NK-92 (cell line): ENCODE measurements around the gene DHX34.
"Not testable (repeated sequence)": the region's sequence is repeated elsewhere in the genome, so short reads cannot be mapped to it uniquely, and the experiment has no call there.

ENCODE experiments used
- DNase-seq: peaks from one replicate; lab custom pipeline; 2025; ENCODE audit not compliant: unreplicated experiment; lab: John Stamatoyannopoulos, UW

Gene DHX34, protein sequence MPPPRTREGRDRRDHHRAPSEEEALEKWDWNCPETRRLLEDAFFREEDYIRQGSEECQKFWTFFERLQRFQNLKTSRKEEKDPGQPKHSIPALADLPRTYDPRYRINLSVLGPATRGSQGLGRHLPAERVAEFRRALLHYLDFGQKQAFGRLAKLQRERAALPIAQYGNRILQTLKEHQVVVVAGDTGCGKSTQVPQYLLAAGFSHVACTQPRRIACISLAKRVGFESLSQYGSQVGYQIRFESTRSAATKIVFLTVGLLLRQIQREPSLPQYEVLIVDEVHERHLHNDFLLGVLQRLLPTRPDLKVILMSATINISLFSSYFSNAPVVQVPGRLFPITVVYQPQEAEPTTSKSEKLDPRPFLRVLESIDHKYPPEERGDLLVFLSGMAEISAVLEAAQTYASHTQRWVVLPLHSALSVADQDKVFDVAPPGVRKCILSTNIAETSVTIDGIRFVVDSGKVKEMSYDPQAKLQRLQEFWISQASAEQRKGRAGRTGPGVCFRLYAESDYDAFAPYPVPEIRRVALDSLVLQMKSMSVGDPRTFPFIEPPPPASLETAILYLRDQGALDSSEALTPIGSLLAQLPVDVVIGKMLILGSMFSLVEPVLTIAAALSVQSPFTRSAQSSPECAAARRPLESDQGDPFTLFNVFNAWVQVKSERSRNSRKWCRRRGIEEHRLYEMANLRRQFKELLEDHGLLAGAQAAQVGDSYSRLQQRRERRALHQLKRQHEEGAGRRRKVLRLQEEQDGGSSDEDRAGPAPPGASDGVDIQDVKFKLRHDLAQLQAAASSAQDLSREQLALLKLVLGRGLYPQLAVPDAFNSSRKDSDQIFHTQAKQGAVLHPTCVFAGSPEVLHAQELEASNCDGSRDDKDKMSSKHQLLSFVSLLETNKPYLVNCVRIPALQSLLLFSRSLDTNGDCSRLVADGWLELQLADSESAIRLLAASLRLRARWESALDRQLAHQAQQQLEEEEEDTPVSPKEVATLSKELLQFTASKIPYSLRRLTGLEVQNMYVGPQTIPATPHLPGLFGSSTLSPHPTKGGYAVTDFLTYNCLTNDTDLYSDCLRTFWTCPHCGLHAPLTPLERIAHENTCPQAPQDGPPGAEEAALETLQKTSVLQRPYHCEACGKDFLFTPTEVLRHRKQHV

DNA sequence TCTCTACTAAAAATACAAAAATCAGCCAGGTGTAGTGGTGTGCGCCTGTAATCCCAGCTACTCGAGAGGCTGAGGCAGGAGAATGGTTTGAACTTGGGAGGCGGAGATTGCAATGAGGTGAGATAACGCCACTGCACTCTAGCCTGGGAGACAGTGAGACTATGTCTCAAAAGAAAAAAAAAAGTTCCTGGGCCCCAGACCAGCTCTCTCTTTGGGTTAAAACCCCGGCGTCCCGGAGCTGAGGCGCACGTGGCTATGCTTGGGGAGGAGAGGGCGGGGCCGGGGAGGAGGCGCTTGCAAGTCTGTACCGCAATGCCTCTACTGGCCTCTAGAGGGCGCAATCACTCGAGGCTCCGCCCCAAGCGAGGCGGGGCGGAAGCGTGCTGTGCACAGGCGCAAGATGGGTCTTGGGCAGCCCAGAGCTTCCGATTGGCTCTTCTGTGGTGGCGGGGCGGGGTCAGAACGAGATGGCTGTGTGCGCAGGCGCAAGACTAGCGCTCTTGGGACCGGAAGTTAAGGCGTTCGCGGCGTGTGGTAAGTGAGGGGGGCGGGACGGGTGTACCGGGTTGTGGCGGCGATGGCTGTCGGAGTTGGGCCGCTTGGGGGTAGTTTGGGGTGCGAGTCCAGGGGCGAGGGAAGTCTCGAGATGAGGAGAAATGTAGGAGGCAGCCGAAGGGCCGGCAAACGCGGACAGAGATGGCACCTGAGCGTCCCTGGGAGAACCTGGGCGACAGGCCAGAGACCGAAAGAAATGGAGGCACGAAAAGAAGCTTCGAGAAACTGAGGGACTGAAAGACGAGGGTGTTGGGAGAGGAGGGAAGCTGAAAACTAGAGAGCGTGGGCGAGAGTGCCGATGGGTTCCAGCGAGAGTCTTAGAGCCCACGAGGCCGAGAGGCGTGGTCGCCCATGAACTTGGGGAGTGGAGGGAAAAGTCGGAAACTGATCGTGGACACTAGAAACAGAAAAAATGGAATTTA is at the start of gene DHX34:
Gene DHX34 (plus strand): TSS at position 497 of the 977 bp plus-strand sequence. CDS start 3,716 bp downstream, outside the sequence.
- peak; percentile 89 for DNase-seq

DNA sequence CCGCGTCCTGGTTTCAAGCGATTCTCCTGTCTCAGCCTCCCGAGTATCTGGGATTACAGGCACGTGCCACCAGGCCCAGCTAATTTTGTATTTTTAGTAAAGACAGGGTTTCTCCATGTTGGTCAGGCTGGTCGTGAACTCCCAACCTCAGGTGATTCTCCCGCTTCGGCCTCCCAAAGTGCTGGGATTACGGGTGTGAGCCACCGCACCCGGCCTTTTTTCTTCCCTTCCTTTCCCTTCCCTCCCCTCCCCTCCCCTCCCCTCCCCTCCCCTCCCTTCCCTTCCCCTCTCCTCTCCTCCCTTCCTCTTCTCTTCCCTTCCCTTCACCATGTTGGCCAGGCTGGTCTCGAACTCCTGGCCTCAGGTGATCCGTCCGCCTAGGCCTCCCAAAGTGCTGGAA is 48.2 kb upstream of the DHX34 start:
- not testable (repeated sequence) for DNase-seq

DNA sequence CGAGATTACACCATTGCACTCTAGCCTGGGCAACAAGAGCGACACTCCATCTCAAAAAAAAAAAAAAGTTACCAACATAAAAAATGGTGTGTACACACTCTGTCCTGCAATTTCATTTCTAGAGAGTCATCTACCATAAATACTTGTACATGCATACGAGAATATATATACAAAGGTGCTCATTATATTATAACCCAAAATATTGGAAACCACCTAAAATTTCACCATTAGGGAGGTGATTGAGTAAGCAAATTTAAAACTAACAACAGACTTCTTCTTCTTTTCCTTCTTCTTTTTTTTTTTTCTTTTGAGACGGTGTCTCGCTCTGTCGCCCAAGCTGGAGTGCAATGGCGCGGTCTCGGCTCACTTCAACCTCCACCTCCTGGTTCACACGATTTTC is 46.9 kb upstream of the DHX34 start:
- no peak for DNase-seq

DNA sequence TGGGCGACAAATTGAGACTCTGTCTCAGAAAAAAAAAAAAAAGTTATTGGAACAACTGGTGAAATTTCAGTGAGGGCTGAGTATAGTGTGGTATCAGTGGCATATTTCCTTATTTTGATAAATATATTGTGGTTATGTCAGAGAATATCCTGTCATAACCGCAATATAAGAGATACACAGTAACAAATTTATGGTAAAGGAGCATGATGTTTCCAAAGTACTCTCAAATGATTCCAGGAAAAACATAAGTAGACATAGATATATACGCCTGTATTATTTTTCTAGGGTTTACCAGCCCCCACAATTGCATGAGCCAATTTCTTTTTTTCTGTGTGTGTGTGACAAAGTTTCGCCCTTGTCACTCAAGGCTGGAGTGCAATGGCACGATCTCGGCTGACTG is 45.1 kb upstream of the DHX34 start:
- no peak for DNase-seq

DNA sequence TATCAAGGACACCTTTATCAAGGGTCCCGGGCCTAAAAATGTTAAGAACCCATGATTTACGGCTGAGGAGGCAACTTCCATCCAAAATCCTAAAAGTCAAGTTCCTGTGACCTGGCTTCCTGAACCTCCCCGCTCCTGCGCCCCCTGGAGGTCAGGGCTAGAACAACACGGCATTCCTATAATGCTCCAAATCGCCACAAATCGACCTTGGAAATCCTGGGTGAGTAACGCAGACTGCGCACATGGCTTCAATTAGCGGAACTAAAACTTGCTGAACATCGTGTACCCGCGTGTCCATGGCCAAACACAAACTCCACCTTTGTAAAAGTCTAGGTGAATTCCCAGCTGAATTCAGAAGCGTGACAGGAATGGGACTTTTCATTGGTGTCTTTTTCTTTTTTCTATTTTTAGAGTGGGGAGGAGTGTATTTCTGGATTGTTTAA is 43.8 kb upstream of the DHX34 start:
- no peak for DNase-seq

DNA sequence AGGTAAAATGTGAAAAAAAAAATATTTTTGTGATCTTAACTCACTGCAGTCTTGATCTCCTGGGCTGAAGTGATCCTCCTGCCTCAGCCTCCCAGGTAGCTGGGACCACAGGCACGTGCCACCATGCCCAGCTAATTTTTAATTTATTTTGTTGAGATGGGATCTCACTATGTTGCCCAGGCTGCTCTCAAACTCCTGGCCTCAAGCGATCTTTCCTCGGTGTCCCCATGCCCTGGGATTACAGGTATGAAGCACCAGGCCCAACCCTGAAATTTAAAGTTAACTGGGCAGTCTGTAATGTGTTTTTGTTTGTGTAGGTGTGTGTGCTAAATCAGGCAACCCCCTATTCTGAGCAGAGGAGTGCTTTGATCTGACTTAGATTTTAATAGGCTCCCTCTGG is 42.8 kb upstream of the DHX34 start:
- no peak for DNase-seq

DNA sequence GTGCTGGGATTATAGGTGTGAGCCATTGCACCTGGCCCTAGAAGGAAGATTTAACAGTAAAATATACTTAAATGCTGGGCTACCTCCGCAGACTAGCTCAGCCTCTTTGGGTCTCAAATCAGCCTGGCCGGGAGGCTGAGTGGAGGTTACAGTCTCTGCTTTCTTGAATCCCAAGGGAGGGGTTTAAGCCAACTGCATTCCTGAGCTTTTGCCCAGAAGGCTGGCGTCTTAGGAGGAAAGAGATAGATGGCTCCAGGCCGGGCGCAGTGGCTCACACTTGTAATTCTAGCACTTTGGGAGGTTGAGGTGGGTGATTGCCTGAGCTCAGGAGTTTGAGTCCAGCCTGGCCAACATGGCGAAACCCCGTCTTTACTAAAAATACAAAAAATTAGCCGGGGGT is 40.1 kb upstream of the DHX34 start:
- no peak for DNase-seq

DNA sequence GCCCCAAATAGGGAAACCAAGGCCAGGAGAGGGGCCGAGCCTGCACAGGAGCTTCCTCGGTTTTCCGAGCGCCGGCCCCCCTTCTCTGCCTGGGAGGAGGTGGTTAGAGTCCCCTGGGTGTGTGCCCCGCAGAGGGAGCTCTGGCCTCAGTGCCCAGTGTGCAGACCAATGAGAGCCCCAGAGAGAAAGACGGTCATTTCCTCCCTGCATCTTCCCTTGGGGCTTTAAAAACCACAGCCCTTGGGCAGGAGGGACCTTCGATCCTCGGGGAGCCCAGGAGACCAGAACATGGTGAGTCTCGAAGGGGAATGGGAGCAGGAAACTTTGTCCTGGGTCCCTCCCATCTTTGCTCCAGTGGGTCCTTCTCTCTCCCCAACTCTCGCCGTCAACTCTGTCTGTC is 39.5 kb upstream of the DHX34 start, which contains the start of gene C5AR1:
Gene C5AR1 (plus strand): TSS at position 254 of the 400 bp plus-strand sequence. CDS start 35 bp downstream, at position 289.
- no peak for DNase-seq

DNA sequence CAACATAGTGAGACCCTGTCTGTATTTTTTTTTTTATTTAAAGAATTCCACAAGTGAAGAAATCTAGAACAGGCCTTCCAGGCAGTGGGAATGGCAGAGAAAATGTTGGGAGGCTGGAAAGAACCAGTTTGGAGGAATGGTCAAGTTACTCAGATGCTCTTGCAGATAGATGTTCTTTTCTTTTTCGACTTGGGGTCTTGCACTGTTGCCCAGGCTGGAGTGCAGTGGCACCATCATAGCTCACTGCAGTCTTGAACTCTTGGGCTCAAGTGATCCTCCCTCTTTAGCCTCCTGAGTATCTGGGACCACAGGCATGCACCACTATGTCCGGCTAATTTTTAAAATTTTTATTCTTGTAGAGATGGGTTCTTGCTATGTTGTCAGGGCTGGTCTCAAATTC is 38.8 kb upstream of the DHX34 start:
- DNase-seq: no peak

DNA sequence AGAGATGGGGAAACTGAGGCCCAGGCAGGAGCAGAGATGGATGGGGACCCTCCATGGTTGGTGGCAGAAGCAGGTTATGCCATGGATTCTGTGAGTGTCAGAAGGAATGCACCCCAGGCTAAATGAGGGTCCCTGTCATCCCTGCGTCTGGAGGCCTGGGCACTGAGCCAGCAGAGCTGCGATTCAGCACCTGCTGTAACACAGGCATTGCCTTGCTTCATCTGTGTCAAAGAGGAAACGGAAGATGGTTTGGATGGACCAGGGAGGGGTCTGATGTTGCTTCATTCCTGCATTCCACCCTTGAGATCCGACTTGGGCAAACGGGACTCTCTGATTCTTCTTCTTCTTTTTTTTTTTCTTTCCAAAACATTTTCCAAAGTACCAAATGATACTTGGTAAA is 38.3 kb upstream of the DHX34 start:
- DNase-seq: no peak

DNA sequence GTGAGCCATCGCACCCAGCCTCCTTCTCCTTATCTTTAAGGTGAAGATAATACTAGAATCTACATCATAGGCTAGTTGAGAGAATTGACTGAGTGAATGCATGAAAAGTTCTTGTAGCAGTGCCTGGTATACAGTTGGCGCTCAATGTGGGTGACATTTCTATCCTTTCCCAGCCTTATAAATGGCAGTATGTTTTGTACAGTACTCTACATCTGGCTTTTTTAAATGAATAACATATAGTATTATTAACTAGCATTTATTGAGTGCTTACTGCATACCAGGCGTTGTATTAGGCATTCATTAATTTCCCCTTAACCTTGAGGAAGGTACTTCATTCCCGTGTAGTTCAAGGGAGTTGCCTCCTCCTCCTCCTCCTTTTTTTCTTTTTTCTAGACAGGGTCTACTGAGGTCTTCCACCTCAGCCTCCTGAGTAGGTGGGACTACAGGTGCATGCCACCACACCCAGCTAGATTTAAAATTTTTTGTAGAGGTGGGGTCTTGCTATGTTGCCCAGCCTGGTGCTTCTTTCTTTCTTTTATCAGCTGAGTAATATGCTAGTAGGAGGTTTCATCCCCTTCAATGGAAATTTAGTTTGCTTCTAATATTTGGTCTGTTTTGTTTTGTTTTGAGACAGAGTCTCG is 36.6 kb upstream of the DHX34 start:
- no peak for DNase-seq

DNA sequence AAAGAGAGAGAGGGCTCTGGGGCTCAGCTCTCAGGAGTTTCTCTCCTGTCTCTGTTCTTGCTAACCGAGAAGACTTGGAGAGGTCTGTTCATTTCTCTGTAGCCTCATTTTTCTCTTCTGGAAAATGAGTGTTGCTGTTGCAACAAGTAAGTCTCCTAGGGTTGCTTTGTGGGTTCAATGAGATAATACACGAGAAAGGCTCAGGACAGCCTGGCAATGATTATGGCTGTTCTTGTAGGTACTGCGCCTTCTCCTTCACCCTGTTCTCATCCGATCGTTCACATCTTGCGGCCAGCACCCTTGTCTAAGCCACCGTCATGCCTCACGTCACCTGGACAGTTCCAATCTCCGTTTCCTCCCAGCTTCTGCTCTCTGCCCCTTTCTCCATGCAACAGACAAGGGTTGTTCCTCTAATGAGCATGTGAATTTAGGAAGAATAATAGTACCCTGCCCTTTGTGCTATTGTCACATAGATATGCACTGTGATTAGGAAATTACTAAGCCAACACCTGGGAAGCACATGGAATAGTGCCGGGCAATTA is 35.3 kb upstream of the DHX34 start:
- DNase-seq: no peak

DNA sequence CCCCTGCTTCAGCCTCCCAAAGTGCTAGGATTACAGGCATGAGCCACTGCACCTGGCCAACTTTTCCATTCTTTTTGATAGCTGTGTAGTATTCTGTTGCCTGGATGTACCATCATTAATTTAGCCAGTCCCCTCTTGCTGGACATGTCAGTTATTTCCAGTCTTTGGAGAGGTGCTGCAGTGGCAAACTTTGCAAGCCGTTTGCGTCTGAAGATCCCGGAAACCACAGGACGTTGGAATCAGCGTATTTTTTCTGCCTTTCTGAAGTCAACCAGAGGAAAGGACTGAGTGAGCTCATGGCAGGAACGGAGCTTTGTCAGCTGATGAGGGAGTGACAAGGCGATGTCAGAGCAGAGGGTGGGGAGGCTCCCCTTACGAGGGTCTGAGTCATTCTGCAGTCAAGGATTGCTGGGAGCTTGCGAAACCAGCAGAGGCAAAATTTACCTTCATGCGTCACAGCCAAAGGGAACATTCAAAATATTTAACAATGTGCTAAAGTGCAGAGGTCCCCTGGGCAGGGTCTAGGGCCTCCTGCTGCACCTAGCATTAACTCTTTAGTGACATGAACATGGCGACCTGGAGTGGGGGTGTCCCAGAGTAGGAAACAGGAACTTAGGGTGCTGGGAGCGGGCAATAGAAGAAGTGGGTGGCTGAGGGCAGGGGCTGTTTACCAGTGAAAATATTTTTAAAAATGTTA is 33.8 kb upstream of the DHX34 start:
- DNase-seq: no peak

DNA sequence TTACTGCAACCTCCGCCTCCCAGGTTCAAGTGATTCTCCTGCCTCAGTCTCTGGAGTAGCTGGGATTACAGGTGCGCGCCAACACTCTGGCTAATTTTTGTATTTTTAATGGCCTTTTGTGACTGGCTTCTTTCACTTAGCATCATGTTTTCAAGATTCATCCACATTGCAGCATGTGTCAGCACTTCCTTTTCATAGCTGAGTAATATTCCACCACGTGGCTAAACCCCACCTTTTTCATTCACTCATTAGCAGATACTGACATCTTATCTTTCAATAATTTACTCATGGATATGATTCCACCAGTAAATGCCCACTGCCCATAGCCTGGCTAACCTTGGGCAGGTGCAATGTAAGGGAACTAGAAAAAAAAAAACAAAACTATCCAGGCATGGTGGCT is 32.6 kb upstream of the DHX34 start:
- no peak for DNase-seq

DNA sequence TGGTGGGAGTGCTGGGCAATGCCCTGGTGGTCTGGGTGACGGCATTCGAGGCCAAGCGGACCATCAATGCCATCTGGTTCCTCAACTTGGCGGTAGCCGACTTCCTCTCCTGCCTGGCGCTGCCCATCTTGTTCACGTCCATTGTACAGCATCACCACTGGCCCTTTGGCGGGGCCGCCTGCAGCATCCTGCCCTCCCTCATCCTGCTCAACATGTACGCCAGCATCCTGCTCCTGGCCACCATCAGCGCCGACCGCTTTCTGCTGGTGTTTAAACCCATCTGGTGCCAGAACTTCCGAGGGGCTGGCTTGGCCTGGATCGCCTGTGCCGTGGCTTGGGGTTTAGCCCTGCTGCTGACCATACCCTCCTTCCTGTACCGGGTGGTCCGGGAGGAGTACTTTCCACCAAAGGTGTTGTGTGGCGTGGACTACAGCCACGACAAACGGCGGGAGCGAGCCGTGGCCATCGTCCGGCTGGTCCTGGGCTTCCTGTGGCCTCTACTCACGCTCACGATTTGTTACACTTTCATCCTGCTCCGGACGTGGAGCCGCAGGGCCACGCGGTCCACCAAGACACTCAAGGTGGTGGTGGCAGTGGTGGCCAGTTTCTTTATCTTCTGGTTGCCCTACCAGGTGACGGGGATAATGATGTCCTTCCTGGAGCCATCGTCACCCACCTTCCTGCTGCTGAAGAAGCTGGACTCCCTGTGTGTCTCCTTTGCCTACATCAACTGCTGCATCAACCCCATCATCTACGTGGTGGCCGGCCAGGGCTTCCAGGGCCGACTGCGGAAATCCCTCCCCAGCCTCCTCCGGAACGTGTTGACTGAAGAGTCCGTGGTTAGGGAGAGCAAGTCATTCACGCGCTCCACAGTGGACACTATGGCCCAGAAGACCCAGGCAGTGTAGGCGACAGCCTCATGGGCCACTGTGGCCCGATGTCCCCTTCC is 28.9 kb upstream of the DHX34 start:
- no peak for DNase-seq

DNA sequence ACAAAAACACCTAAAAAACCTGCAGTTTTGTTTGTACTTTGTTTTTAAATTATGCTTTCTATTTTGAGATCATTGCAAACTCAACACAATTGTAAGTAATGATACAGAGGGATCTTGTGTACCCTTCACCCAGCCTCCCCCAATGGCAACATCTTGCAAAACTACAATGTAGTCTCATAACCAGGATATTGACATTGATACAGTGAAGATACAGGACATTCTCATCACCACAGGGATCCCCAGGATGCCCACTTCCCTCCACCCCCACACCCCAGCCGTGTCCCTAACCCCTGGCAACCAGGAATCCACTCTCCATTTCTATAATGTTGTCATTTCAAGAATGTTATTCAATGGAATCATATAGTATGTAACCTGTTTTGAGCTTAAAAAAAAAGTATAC is 27.5 kb upstream of the DHX34 start:
- no peak for DNase-seq

DNA sequence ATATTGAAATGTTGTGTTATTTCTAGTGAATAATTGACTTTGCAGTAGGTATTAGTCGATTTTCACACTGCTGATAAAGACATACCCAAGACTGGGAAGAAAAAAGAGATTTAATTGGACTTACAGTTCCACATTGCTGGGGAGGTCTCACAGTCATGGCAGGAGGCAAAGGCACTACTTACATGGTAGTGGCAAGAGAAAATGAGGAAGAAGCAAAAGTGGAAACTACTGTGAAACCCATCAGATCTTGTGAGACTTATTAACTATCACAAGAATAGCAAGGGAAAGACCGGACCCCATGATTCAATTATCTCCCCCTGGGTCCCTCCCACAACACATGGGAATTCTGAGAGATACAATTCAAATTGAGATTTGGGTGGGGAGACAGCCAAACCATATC is 27.1 kb upstream of the DHX34 start:
- DNase-seq: no peak

DNA sequence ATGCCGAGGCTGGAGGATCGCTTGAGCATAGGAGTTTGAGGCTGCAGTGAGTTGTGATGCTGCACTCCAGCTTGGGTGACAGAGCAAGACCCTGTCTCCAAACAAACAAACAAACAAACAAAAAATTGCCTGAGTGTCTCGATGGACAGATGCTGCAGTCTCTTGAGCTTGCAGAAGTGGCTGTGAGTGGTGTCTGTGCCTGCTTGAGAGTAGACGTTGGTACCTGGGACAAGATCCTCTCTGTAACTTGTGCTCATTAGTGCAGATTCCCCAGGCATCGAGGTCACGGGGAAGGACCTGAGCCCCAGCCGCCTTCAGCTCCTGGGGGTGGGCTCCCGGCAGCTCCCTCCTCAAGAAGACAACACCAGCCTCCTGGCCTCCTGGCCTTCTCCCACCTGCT is 25.7 kb upstream of the DHX34 start:
- no peak for DNase-seq
